Gastrocnemius medialis (tissue), 4 donors: ENCODE measurements around the gene AARSD1. TPM values are rescaled to one million over a fixed set of nuclear protein-coding genes. Genes with fewer than 3 reads are reported as not detected.
"Not testable (repeated sequence)": the region's sequence is repeated elsewhere in the genome, so short reads cannot be mapped to it uniquely, and the experiment has no call there.

ENCODE experiments used
- ATAC-seq, 2 donors: fragments of 150-250 bp; one replicate each; pipeline ENCODE4 v1.9.1; 2016
- DNase-seq, 2 donors: peaks; one replicate each; pipeline ENCODE4 v3.0.0-alpha.2; 2019
- H3K27ac ChIP-seq, 4 donors: fragments of 200-600 bp; sonication (generic); 1 replicate in 1 of 4; 2 replicates in 3 of 4; pipeline ENCODE4 v1.5.1; 2016 to 2018; ENCODE audit warnings: mild to moderate bottlenecking in 2 of 4, moderate library complexity in 1 of 4
- H3K27me3 ChIP-seq, 3 donors: fragments of 200-600 bp; sonication (generic) in 2 of 3; 1 replicate in 1 of 3; 2 replicates in 2 of 3; pipeline versions ENCODE4 v1.5.1 to v1.6.0; 2016 to 2019; ENCODE audit warnings: mild to moderate bottlenecking in 1 of 3, moderate library complexity in 1 of 3
- H3K36me3 ChIP-seq, 2 donors: fragments of 200-600 bp; sonication (generic) in 1 of 2; one replicate each; pipeline ENCODE4 v1.5.1; 2017 to 2018
- H3K4me1 ChIP-seq, 2 donors: fragments of 200-600 bp; sonication (generic) in 1 of 2; one replicate each; pipeline ENCODE4 v1.5.1; 2016 to 2017; ENCODE audit warnings: mild to moderate bottlenecking in 2 of 2
- H3K4me3 ChIP-seq, 4 donors: fragments of 200-600 bp; sonication (generic) in 3 of 4; 1 replicate in 1 of 4; 2 replicates in 3 of 4; pipeline ENCODE4 v1.5.1; 2016 to 2019; ENCODE audit warnings: mild to moderate bottlenecking in 2 of 4
- H3K9me3 ChIP-seq, 3 donors: fragments of 200-600 bp; sonication (generic) in 2 of 3; 1 replicate in 1 of 3; 2 replicates in 2 of 3; pipeline ENCODE4 v1.5.1; 2016 to 2019
- CTCF ChIP-seq, 5 experiments: fragments of 450-650 bp in 3 of 5; fragments of 200-600 bp in 2 of 5; sonication (generic) in 2 of 5; IDR thresholded peaks in 4 of 5; conservative IDR thresholded peaks in 1 of 5; 1 replicate in 4 of 5; 2 replicates in 1 of 5; pipeline ENCODE4 v1.5.1; 2016 to 2019; ENCODE audit warnings: antibody characterized with exemption in 5 of 5, mild to moderate bottlenecking in 3 of 5, moderate library complexity in 3 of 5
- POLR2A ChIP-seq, 2 donors: fragments of 450-650 bp; IDR thresholded peaks; one replicate each; pipeline ENCODE4 v1.6.1; 2017; ENCODE audit warnings: antibody characterized with exemption in 2 of 2, mild to moderate bottlenecking in 2 of 2, moderate library complexity in 2 of 2
- in situ Hi-C, 4 donors: fragments of 200-750 bp; cut with MboI; loops; one replicate each; pipeline versions ENCODE4 v1.15.0 to v1.8.0; 2017; ENCODE audit warnings: low sequenced_read_pairs in 4 of 4
- intact Hi-C: fragments of 100-400 bp; cut with DNase I; formaldehyde crosslinking; loops from one replicate; pipeline ENCODE4 v1.15.1; 2023; ENCODE audit warnings: low total_unique reads
- total RNA-seq, 4 donors: library from RNA; depleted of rRNA; stranded (reverse); fragments of >200 nt; gene quantifications; one replicate each; pipeline versions ENCODE4 v1.1.0 to v1.2.3, GENCODE V29; 2016

Gene AARSD1
- total RNA-seq, 4 donors from 2014 or later = 21.4 to 30.1 (median 26.5) TPM

GRCh38 chr17:42917236-42917603 lies 47.0 kb downstream of the AARSD1 start:
- in situ Hi-C loops = no loop called here
- H3K4me1 ChIP-seq = no peaks in the 10 kb centered on the region
- H3K9me3 ChIP-seq = no peaks in the 10 kb centered on the region
- TF ChIP-seq CTCF (IDR thresholded peaks at IDR 0.05 in 4 of 5, conservative IDR thresholded peaks at IDR 0.05 in 1 of 5) = no peak
- TF ChIP-seq POLR2A (IDR thresholded peaks at IDR 0.05) = no peak
- no peak for DNase-seq
- intact Hi-C loops = no loop called here
- no peak for ATAC-seq
- H3K27ac ChIP-seq = no peak overlapping the region
- H3K36me3 ChIP-seq = no peaks in the 10 kb centered on the region
- H3K4me3 ChIP-seq = no peak overlapping the region
- H3K27me3 ChIP-seq = no peaks in the 10 kb centered on the region

DNA sequence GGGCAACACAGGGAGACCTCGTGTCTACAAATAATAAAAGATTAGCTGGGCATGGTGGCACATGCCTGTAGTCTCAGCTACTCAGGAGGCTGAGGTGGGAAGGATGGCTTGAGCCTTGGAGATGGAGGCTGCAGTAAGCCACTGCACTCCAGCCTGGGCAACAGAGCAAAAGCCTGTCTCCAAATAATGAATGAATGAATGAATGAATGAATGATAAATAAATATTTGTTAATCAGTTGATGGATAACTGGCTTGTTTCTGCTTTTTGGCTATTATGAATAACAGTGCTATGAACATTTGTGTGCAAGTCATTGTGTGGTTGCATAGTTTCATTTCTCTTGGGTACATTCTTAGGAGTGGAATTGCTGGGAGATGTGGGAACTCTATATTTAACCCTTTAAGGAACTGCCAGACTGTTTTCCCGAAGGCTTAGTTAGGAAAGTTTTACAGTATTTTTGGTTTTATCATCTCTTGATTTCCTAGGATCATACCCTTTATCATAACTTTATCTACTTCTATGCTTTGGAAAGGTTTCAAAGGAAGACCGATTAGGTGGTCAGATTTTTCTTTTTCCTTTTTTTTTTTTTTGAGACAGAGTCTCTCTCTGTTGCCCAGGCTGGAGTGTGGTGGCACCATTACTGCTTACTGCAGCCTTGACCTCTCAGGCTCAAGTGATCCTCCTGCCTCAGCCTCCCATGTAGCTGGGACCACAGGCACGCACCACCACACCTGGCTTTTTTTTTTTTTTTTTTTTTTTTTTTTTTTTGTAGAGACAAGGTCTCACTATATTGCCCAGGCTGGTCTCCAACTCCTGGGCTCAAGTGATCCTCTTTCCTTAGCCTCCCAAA lies 47.6 kb downstream of the AARSD1 start:
- H3K4me3 ChIP-seq, DNase-seq, intact Hi-C loops: not testable (repeated sequence)

GRCh38 chr17:42915288-42915687 lies 49.0 kb downstream of the AARSD1 start:
- intact Hi-C loops, DNase-seq: not testable (repeated sequence)

More for the DNA sequence above, 47.6 kb downstream of the AARSD1 start:
- H3K36me3 ChIP-seq, ATAC-seq, in situ Hi-C loops, H3K27me3 ChIP-seq, H3K9me3 ChIP-seq, H3K4me1 ChIP-seq, H3K27ac ChIP-seq: not testable (repeated sequence)

GRCh38 chr17:42913981-42914617 lies 50.2 kb downstream of the AARSD1 start:
- TF ChIP-seq CTCF (IDR thresholded peaks at IDR 0.05 in 4 of 5, conservative IDR thresholded peaks at IDR 0.05 in 1 of 5) = no peak
- TF ChIP-seq POLR2A (IDR thresholded peaks at IDR 0.05) = no peak
- no peaks in the 10 kb centered on the region for H3K36me3 ChIP-seq
- no peak for ATAC-seq
- H3K27me3 ChIP-seq = no peaks in the 10 kb centered on the region
- H3K4me1 ChIP-seq = no peaks in the 10 kb centered on the region
- H3K27ac ChIP-seq = no peak overlapping the region
- DNase-seq = no peak
- intact Hi-C loops (no loop called here), in situ Hi-C loops (no loop called here)
- no peak overlapping the region for H3K4me3 ChIP-seq
- H3K9me3 ChIP-seq = no peaks in the 10 kb centered on the region

More at GRCh38 chr17:42915288-42915687, 49.0 kb downstream of the AARSD1 start:
- H3K4me3 ChIP-seq, H3K27ac ChIP-seq, H3K36me3 ChIP-seq, H3K9me3 ChIP-seq, ATAC-seq, H3K27me3 ChIP-seq, H3K4me1 ChIP-seq, in situ Hi-C loops: not testable (repeated sequence)

GRCh38 chr17:42913522-42913921 lies 50.7 kb downstream of the AARSD1 start:
- intact Hi-C loops (no loop called here), in situ Hi-C loops (no loop called here)
- H3K4me1 ChIP-seq = no peaks in the 10 kb centered on the region
- no peak overlapping the region for H3K27ac ChIP-seq
- ATAC-seq (peak in 1 of 2 donors; percentile 45), DNase-seq (no peak)
- TF ChIP-seq POLR2A (IDR thresholded peaks at IDR 0.05) (no peak), CTCF (IDR thresholded peaks at IDR 0.05 in 4 of 5, conservative IDR thresholded peaks at IDR 0.05 in 1 of 5) (no peak)
- no peaks in the 10 kb centered on the region for H3K36me3 ChIP-seq
- H3K4me3 ChIP-seq = no peak overlapping the region
- no peaks in the 10 kb centered on the region for H3K9me3 ChIP-seq
- no peaks in the 10 kb centered on the region for H3K27me3 ChIP-seq
